ENCODE measurements around the gene BACE1. TPM values are rescaled to one million over a fixed set of nuclear protein-coding genes. Genes with fewer than 3 reads are reported as not detected.

Gene BACE1
- total RNA-seq (10 to 100 TPM; 18.6 to 30.7 TPM), polyA plus RNA-seq (1 to 10 TPM; 5.1 to 7.8 TPM)
- long read RNA-seq, donor 1, full-length matches to known transcripts: 2 of 2 reads
- long read RNA-seq, donor 1, partial matches to known transcripts: 0 of 2 reads
- long read RNA-seq, donor 1, other reads (novel, unspliced or antisense): 0 of 2 reads
- long read RNA-seq, donor 2, full-length matches to known transcripts: 2 of 2 reads
- long read RNA-seq, donor 2, partial matches to known transcripts: 0 of 2 reads
- long read RNA-seq, donor 2, other reads (novel, unspliced or antisense): 0 of 2 reads
- long read RNA-seq, donor 3, full-length matches to known transcripts: 3 of 3 reads
- long read RNA-seq, donor 3, partial matches to known transcripts: 0 of 3 reads
- long read RNA-seq, donor 3, other reads (novel, unspliced or antisense): 0 of 3 reads
- long read RNA-seq, donor 4, full-length matches to known transcripts: 1 of 1 reads
- long read RNA-seq, donor 4, partial matches to known transcripts: 0 of 1 reads
- long read RNA-seq, donor 4, other reads (novel, unspliced or antisense): 0 of 1 reads
- long read RNA-seq, donor 5, full-length matches to known transcripts: 6 of 6 reads
- long read RNA-seq, donor 5, partial matches to known transcripts: 0 of 6 reads
- long read RNA-seq, donor 5, other reads (novel, unspliced or antisense): 0 of 6 reads

GRCh38 chr11:117316197-117316961 is at the start of gene BACE1:
Gene BACE1, minus strand, starts transcription at chr11:117316256. Its CDS starts 461 bp downstream, at chr11:117315795.
- Histone ChIP-seq H3K27ac (ENCODE audit: low read depth in 1 of 2, low read length in 1 of 2) (peak within 1 kb of the TSS; percentile 48 to 49), H3K4me3 (peak within 1 kb of the TSS; percentile 87), H3K4me1 (ENCODE audit: control insufficient read depth in 5 of 5, insufficient read depth in 5 of 5, low read length in 5 of 5) (peaks cover 0 to 18% (median 8%) of the 10 kb centered on the region in 5 donors), H3K36me3 (ENCODE audit: control insufficient read depth in 4 of 4, insufficient read depth in 4 of 4, low read length in 4 of 4) (no peaks in the 10 kb centered on the region), H3K9ac (ENCODE audit: insufficient read depth in 1 of 2, low read length in 2 of 2) (peak within 1 kb of the TSS; percentile 63 to 83), H3K27me3 (ENCODE audit: control insufficient read depth in 3 of 3, insufficient read depth in 3 of 3, low read length in 2 of 3) (no peaks in the 10 kb centered on the region), H3K9me3 (ENCODE audit: control insufficient read depth in 4 of 4, insufficient read depth in 3 of 4, low read length in 3 of 4) (no peaks in the 10 kb centered on the region)
- TF ChIP-seq, protein P1, sequence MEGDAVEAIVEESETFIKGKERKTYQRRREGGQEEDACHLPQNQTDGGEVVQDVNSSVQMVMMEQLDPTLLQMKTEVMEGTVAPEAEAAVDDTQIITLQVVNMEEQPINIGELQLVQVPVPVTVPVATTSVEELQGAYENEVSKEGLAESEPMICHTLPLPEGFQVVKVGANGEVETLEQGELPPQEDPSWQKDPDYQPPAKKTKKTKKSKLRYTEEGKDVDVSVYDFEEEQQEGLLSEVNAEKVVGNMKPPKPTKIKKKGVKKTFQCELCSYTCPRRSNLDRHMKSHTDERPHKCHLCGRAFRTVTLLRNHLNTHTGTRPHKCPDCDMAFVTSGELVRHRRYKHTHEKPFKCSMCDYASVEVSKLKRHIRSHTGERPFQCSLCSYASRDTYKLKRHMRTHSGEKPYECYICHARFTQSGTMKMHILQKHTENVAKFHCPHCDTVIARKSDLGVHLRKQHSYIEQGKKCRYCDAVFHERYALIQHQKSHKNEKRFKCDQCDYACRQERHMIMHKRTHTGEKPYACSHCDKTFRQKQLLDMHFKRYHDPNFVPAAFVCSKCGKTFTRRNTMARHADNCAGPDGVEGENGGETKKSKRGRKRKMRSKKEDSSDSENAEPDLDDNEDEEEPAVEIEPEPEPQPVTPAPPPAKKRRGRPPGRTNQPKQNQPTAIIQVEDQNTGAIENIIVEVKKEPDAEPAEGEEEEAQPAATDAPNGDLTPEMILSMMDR (IDR thresholded peaks at IDR 0.05; ENCODE audit: control extremely low read depth, extremely low read depth): no peak
- ATAC-seq (ENCODE audit: insufficient read depth, low FRiP score): peak; percentile 84
- 11 to 14% methylated on average over 26 to 29 of the region's 29 CpGs for WGBS, 2 donors
- DNase-seq: peak; percentile 89 to 94 (median 92)

DNA sequence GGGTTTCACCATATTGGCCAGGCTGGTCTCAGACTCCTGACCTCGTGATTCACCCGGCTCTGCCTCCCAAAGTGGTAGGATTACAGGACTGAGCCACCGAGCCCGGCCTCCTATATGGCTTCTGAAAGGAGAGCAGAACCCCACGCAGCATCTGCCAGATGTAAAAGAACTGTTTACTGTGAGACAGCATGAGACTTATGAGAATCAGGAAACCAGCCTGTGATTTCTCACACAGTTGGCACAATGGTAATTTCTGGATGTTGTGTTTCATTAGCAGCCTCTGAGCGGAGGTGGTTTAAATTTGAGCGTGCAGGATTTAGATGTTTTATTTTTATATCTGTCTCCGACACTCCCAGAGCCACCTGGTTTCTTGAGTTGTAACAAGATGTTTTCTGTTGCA is 45.4 kb upstream of the BACE1 start:
- H3K27ac ChIP-seq (ENCODE audit: low read depth in 1 of 2, low read length in 1 of 2): no peak overlapping the region
- peaks cover 5 to 34% (median 15%) of the 10 kb centered on the region in 4 donors for H3K36me3 ChIP-seq (ENCODE audit: control insufficient read depth in 4 of 4, insufficient read depth in 4 of 4, low read length in 4 of 4)
- no peaks in the 10 kb centered on the region for H3K27me3 ChIP-seq (ENCODE audit: control insufficient read depth in 3 of 3, insufficient read depth in 3 of 3, low read length in 2 of 3)
- no peak overlapping the region for H3K4me3 ChIP-seq
- H3K9me3 ChIP-seq (ENCODE audit: control insufficient read depth in 4 of 4, insufficient read depth in 3 of 4, low read length in 3 of 4): no peaks in the 10 kb centered on the region
- WGBS, 2 donors: 94 to 96% methylated on average over 8 of the region's 8 CpGs
- ATAC-seq (ENCODE audit: insufficient read depth, low FRiP score) (no peak), DNase-seq (no peak)
- TF ChIP-seq, protein P1 (IDR thresholded peaks at IDR 0.05; ENCODE audit: control extremely low read depth, extremely low read depth): no peak
- no peaks in the 10 kb centered on the region for H3K4me1 ChIP-seq (ENCODE audit: control insufficient read depth in 5 of 5, insufficient read depth in 5 of 5, low read length in 5 of 5)
- no peak overlapping the region for H3K9ac ChIP-seq (ENCODE audit: insufficient read depth in 1 of 2, low read length in 2 of 2)

- no peak overlapping the region for H3K4me3 ChIP-seq
- WGBS, 2 donors: 94 to 95% methylated on average over 9 of the region's 9 CpGs
- ATAC-seq (ENCODE audit: insufficient read depth, low FRiP score) (no peak), DNase-seq (no peak)
- peaks cover 10 to 41% (median 24%) of the 10 kb centered on the region in 4 donors for H3K36me3 ChIP-seq (ENCODE audit: control insufficient read depth in 4 of 4, insufficient read depth in 4 of 4, low read length in 4 of 4)
- TF ChIP-seq, protein P1 (IDR thresholded peaks at IDR 0.05; ENCODE audit: control extremely low read depth, extremely low read depth): no peak
- no peaks in the 10 kb centered on the region for H3K27me3 ChIP-seq (ENCODE audit: control insufficient read depth in 3 of 3, insufficient read depth in 3 of 3, low read length in 2 of 3)
- H3K27ac ChIP-seq (ENCODE audit: low read depth in 1 of 2, low read length in 1 of 2): no peak overlapping the region
- H3K9ac ChIP-seq (ENCODE audit: insufficient read depth in 1 of 2, low read length in 2 of 2): no peak overlapping the region
- no peaks in the 10 kb centered on the region for H3K9me3 ChIP-seq (ENCODE audit: control insufficient read depth in 4 of 4, insufficient read depth in 3 of 4, low read length in 3 of 4)
- peaks cover 0 to 1% (median 0%) of the 10 kb centered on the region in 5 donors for H3K4me1 ChIP-seq (ENCODE audit: control insufficient read depth in 5 of 5, insufficient read depth in 5 of 5, low read length in 5 of 5)
These were observed 40.3 kb upstream of the BACE1 start for GRCh38 chr11:117356126-117356890.

All from lung (tissue), 16 donors.